Neural cell (in vitro differentiated cells): Measurements from ENCODE around the gene POLQ.

Experiments used
- CTCF ChIP-seq: fragments of 450-650 bp; IDR thresholded peaks from 2 replicates; pipeline ENCODE4 v1.5.1; 2014; ENCODE audit warnings: antibody characterized with exemption, mild to moderate bottlenecking, moderate library complexity; ENCODE audit not compliant: poor library complexity, severe bottlenecking
- EP300 ChIP-seq: fragments of 450-650 bp; conservative IDR thresholded peaks from 2 replicates; pipeline ENCODE4 v1.6.1; 2014; ENCODE audit warnings: antibody characterized with exemption, mild to moderate bottlenecking, moderate library complexity; ENCODE audit not compliant: poor library complexity, severe bottlenecking
- EZH2 ChIP-seq: fragments of 200-600, 300-800 bp; shearing (Covaris generic), sonication (generic); IDR thresholded peaks from 2 replicates; pipeline ENCODE4 v1.6.1; 2014; ENCODE audit warnings: antibody characterized with exemption, low read length, borderline replicate concordance, mild to moderate bottlenecking; ENCODE audit not compliant: insufficient read depth, poor library complexity, severe bottlenecking
- RAD21 ChIP-seq: fragments of 450-650 bp; conservative IDR thresholded peaks from 2 replicates; pipeline ENCODE4 v1.6.1; 2014; ENCODE audit warnings: antibody characterized with exemption, mild to moderate bottlenecking, moderate library complexity
- SMC3 ChIP-seq: fragments of 450-650 bp; conservative IDR thresholded peaks from 2 replicates; pipeline ENCODE4 v1.6.1; 2014; ENCODE audit warnings: antibody characterized with exemption, mild to moderate bottlenecking, moderate library complexity; ENCODE audit not compliant: poor library complexity

- TF ChIP-seq RAD21 = no peak
- TF ChIP-seq EP300 = no peak
- no peak for TF ChIP-seq CTCF
- TF ChIP-seq EZH2 = no peak
- TF ChIP-seq SMC3 = no peak
Measured at GRCh38 chr3:121594850-121595249, 49.1 kb upstream of the POLQ start.
